Hepatocyte (in vitro differentiated cells): Measurements from ENCODE around the gene KDM4B.

Experiments
- EZH2 ChIP-seq: fragments of 200-600 bp; sonication (generic); IDR thresholded peaks from 2 replicates; pipeline ENCODE4 v1.6.1; 2016; ENCODE audit warnings: antibody characterized with exemption, mild to moderate bottlenecking, borderline replicate concordance
- EZH2phosphoT487 ChIP-seq: fragments of 200-600 bp; sonication (generic); IDR thresholded peaks from one replicate; pipeline ENCODE4 v1.6.1; 2018; ENCODE audit warnings: antibody characterized with exemption, mild to moderate bottlenecking, low read depth, moderate library complexity; ENCODE audit not compliant: unreplicated experiment, severe bottlenecking
- TF ChIP-seq, protein P1 (sequence below): fragments of 200-600 bp; sonication (generic); IDR thresholded peaks from 2 replicates; pipeline ENCODE4 v1.5.1; 2016; ENCODE audit warnings: antibody characterized with exemption, mild to moderate bottlenecking; ENCODE audit not compliant: poor library complexity

DNA sequence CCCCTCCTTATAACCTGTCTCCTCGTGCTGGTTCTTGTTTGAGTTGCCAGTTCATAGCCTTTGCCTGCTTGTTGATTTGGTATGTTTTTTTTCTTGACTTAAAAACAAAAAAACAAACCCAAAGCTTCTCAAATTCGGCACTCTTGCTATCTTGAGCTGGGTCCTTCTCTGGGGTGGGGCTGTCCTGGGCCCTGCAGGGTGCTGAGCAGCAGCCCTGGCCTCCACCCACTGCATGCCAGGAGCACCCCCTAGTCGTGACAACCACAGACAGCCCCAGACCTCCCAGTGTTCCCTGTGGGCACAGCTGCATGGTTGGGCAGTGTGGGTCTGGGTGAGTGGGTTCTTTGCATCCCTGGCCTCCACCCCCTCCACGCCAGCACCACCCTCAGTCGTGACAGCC lies 27.8 kb downstream of the KDM4B start:
- TF ChIP-seq EZH2 (no peak), EZH2phosphoT487 (no peak)
- TF ChIP-seq, protein P1, sequence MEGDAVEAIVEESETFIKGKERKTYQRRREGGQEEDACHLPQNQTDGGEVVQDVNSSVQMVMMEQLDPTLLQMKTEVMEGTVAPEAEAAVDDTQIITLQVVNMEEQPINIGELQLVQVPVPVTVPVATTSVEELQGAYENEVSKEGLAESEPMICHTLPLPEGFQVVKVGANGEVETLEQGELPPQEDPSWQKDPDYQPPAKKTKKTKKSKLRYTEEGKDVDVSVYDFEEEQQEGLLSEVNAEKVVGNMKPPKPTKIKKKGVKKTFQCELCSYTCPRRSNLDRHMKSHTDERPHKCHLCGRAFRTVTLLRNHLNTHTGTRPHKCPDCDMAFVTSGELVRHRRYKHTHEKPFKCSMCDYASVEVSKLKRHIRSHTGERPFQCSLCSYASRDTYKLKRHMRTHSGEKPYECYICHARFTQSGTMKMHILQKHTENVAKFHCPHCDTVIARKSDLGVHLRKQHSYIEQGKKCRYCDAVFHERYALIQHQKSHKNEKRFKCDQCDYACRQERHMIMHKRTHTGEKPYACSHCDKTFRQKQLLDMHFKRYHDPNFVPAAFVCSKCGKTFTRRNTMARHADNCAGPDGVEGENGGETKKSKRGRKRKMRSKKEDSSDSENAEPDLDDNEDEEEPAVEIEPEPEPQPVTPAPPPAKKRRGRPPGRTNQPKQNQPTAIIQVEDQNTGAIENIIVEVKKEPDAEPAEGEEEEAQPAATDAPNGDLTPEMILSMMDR, result no peak
